Gastrocnemius medialis (tissue), 4 donors: ENCODE results near the gene CYP2D6. TPM values are rescaled to one million over a fixed set of nuclear protein-coding genes. Genes with fewer than 3 reads are reported as not detected.

Source experiments
- ATAC-seq, 2 donors: fragments of 150-250 bp; one replicate each; pipeline ENCODE4 v1.9.1; 2016
- DNase-seq, 2 donors: peaks; one replicate each; pipeline ENCODE4 v3.0.0-alpha.2; 2019
- H3K27ac ChIP-seq, 4 donors: fragments of 200-600 bp; sonication (generic); 1 replicate in 1 of 4; 2 replicates in 3 of 4; pipeline ENCODE4 v1.5.1; 2016 to 2018; ENCODE audit warnings: mild to moderate bottlenecking in 2 of 4, moderate library complexity in 1 of 4
- H3K27me3 ChIP-seq, 3 donors: fragments of 200-600 bp; sonication (generic) in 2 of 3; 1 replicate in 1 of 3; 2 replicates in 2 of 3; pipeline versions ENCODE4 v1.5.1 to v1.6.0; 2016 to 2019; ENCODE audit warnings: mild to moderate bottlenecking in 1 of 3, moderate library complexity in 1 of 3
- H3K36me3 ChIP-seq, 2 donors: fragments of 200-600 bp; sonication (generic) in 1 of 2; one replicate each; pipeline ENCODE4 v1.5.1; 2017 to 2018
- H3K4me1 ChIP-seq, 2 donors: fragments of 200-600 bp; sonication (generic) in 1 of 2; one replicate each; pipeline ENCODE4 v1.5.1; 2016 to 2017; ENCODE audit warnings: mild to moderate bottlenecking in 2 of 2
- H3K4me3 ChIP-seq, 4 donors: fragments of 200-600 bp; sonication (generic) in 3 of 4; 1 replicate in 1 of 4; 2 replicates in 3 of 4; pipeline ENCODE4 v1.5.1; 2016 to 2019; ENCODE audit warnings: mild to moderate bottlenecking in 2 of 4
- H3K9me3 ChIP-seq, 3 donors: fragments of 200-600 bp; sonication (generic) in 2 of 3; 1 replicate in 1 of 3; 2 replicates in 2 of 3; pipeline ENCODE4 v1.5.1; 2016 to 2019
- CTCF ChIP-seq, 5 experiments: fragments of 450-650 bp in 3 of 5; fragments of 200-600 bp in 2 of 5; sonication (generic) in 2 of 5; IDR thresholded peaks in 4 of 5; conservative IDR thresholded peaks in 1 of 5; 1 replicate in 4 of 5; 2 replicates in 1 of 5; pipeline ENCODE4 v1.5.1; 2016 to 2019; ENCODE audit warnings: antibody characterized with exemption in 5 of 5, mild to moderate bottlenecking in 3 of 5, moderate library complexity in 3 of 5
- POLR2A ChIP-seq, 2 donors: fragments of 450-650 bp; IDR thresholded peaks; one replicate each; pipeline ENCODE4 v1.6.1; 2017; ENCODE audit warnings: antibody characterized with exemption in 2 of 2, mild to moderate bottlenecking in 2 of 2, moderate library complexity in 2 of 2
- in situ Hi-C, 4 donors: fragments of 200-750 bp; cut with MboI; loops; one replicate each; pipeline versions ENCODE4 v1.15.0 to v1.8.0; 2017; ENCODE audit warnings: low sequenced_read_pairs in 4 of 4
- intact Hi-C: fragments of 100-400 bp; cut with DNase I; formaldehyde crosslinking; loops from one replicate; pipeline ENCODE4 v1.15.1; 2023; ENCODE audit warnings: low total_unique reads
- total RNA-seq, 4 donors: library from RNA; depleted of rRNA; stranded (reverse); fragments of >200 nt; gene quantifications; one replicate each; pipeline versions ENCODE4 v1.1.0 to v1.2.3, GENCODE V29; 2016

CYP2D6 gene
- total RNA-seq, 4 donors from 2014 or later, result 0.15 to 0.24 TPM; not detected in 2

GRCh38 chr22:42174062-42174461 is 43.5 kb upstream of the CYP2D6 start:
- H3K36me3 ChIP-seq, result peaks cover 0 to 5% of the 10 kb centered on the region in 2 donors
- H3K9me3 ChIP-seq, result no peaks in the 10 kb centered on the region
- intact Hi-C loops (no loop called here), in situ Hi-C loops (loop anchor here in 2 of 4 donors (5.0 to 25.0 kb wide), 2 partner anchors 258 to 263 kb away; partner anchors contain the start of gene NFAM1 (in 2 of the 2))
- no peak overlapping the region for H3K4me3 ChIP-seq
- DNase-seq (no peak), ATAC-seq (no peak)
- H3K4me1 ChIP-seq, result peaks cover 5 to 6% of the 10 kb centered on the region in 2 donors
- TF ChIP-seq POLR2A (IDR thresholded peaks at IDR 0.05), result no peak
- no peak for TF ChIP-seq CTCF (IDR thresholded peaks at IDR 0.05 in 4 of 5, conservative IDR thresholded peaks at IDR 0.05 in 1 of 5)
- H3K27me3 ChIP-seq, result no peaks in the 10 kb centered on the region
- H3K27ac ChIP-seq, result no peak overlapping the region

GRCh38 chr22:42173183-42173926 is 42.7 kb upstream of the CYP2D6 start:
- in situ Hi-C loops, result loop anchor here in 2 of 4 donors (5.0 to 25.0 kb wide), 2 partner anchors 259 to 264 kb away; partner anchors contain the start of gene NFAM1 (in 2 of the 2)
- DNase-seq, result no peak

GRCh38 chr22:42172773-42173172 is 42.2 kb upstream of the CYP2D6 start:
- ATAC-seq, result no peak
- no peak for TF ChIP-seq POLR2A (IDR thresholded peaks at IDR 0.05)
- no peak for TF ChIP-seq CTCF (IDR thresholded peaks at IDR 0.05 in 4 of 5, conservative IDR thresholded peaks at IDR 0.05 in 1 of 5)
- DNase-seq, result no peak
- H3K27me3 ChIP-seq, result no peaks in the 10 kb centered on the region
- H3K27ac ChIP-seq, result no peak overlapping the region
- peaks cover 0 to 12% of the 10 kb centered on the region in 2 donors for H3K36me3 ChIP-seq
- H3K4me3 ChIP-seq, result no peak overlapping the region
- intact Hi-C loops (no loop called here), in situ Hi-C loops (loop anchor here in 2 of 4 donors (5.0 to 25.0 kb wide), 2 partner anchors 260 to 265 kb away; partner anchors contain the start of gene NFAM1 (in 2 of the 2))
- H3K4me1 ChIP-seq, result peaks cover 5 to 6% of the 10 kb centered on the region in 2 donors
- H3K9me3 ChIP-seq, result no peaks in the 10 kb centered on the region

More at GRCh38 chr22:42173183-42173926, 42.7 kb upstream of the CYP2D6 start:
- no peak for TF ChIP-seq CTCF (IDR thresholded peaks at IDR 0.05 in 4 of 5, conservative IDR thresholded peaks at IDR 0.05 in 1 of 5)
- TF ChIP-seq POLR2A (IDR thresholded peaks at IDR 0.05), result no peak
- ATAC-seq, result no peak
- intact Hi-C loops, result no loop called here
- H3K27ac ChIP-seq, result no peak overlapping the region
- peaks cover 5 to 6% of the 10 kb centered on the region in 2 donors for H3K4me1 ChIP-seq
- H3K9me3 ChIP-seq, result no peaks in the 10 kb centered on the region
- H3K36me3 ChIP-seq, result peaks cover 0 to 9% of the 10 kb centered on the region in 2 donors
- no peaks in the 10 kb centered on the region for H3K27me3 ChIP-seq
- no peak overlapping the region for H3K4me3 ChIP-seq

- in situ Hi-C loops (loop anchor here in 2 of 4 donors (5.0 to 25.0 kb wide), 2 partner anchors 260 to 265 kb away; partner anchors contain the start of gene NFAM1 (in 2 of the 2)), intact Hi-C loops (no loop called here)
Observed at GRCh38 chr22:42171946-42172719, 41.5 kb upstream of the CYP2D6 start.

More at GRCh38 chr22:42171946-42172719, 41.5 kb upstream of the CYP2D6 start:
- Histone ChIP-seq H3K9me3 (no peaks in the 10 kb centered on the region), H3K4me3 (no peak overlapping the region), H3K27me3 (no peaks in the 10 kb centered on the region), H3K27ac (no peak overlapping the region), H3K36me3 (peaks cover 0 to 12% of the 10 kb centered on the region in 2 donors), H3K4me1 (peaks cover 5 to 6% of the 10 kb centered on the region in 2 donors)
- TF ChIP-seq CTCF (IDR thresholded peaks at IDR 0.05 in 4 of 5, conservative IDR thresholded peaks at IDR 0.05 in 1 of 5), result no peak
- TF ChIP-seq POLR2A (IDR thresholded peaks at IDR 0.05), result no peak
- DNase-seq (no peak), ATAC-seq (no peak)
